A673 (cell line): ENCODE data around the gene SPATS2L. TPM values are rescaled to one million over a fixed set of nuclear protein-coding genes. Genes with fewer than 3 reads are reported as not detected.

Experiments
- BruUV-seq: library from RNA; stranded (reverse); fragments of 400-500 nt; replicated peaks from 2 replicates; lab custom pipeline; 2021; lab: Mats Ljungman, UMichigan
- CTCF ChIA-PET: fragments of 300-600 bp; sonication (Branson Sonifier 250); formaldehyde crosslinking; loops from one replicate; lab custom pipeline; 2022; ENCODE audit warnings: antibody characterized with exemption; lab: Charles Lee
- POLR2A ChIA-PET: fragments of 300-600 bp; sonication (Branson Sonifier 250); formaldehyde crosslinking; loops from one replicate; lab custom pipeline; 2022; ENCODE audit warnings: antibody characterized with exemption; ENCODE audit not compliant: low non-redundant PET; lab: Charles Lee
- DNase-seq: peaks from one replicate; pipeline ENCODE4 v3.0.0-alpha.2; 2015; ENCODE audit warnings: low spot score
- H3K27ac ChIP-seq: fragments of 200-600 bp; sonication (generic); 2 replicates; pipeline ENCODE4 v1.5.1; 2016; ENCODE audit warnings: mixed run types, low read depth, mild to moderate bottlenecking, mixed read lengths, antibody characterized with exemption, low read length; ENCODE audit not compliant: poor library complexity, severe bottlenecking
- H3K27me3 ChIP-seq: fragments of 200-600 bp; sonication (generic); replicated peaks from 2 replicates; pipeline ENCODE4 v1.6.1; 2017; ENCODE audit warnings: mixed run types, low read depth, mild to moderate bottlenecking, mixed read lengths, antibody characterized with exemption, low read length; ENCODE audit not compliant: insufficient read depth, poor library complexity
- H3K36me3 ChIP-seq: fragments of 200-600 bp; sonication (generic); 2 replicates; pipeline ENCODE4 v1.6.1; 2016; ENCODE audit warnings: mixed run types, mild to moderate bottlenecking, mixed read lengths, antibody characterized with exemption, low read length; ENCODE audit not compliant: insufficient read depth, poor library complexity, severe bottlenecking
- H3K4me1 ChIP-seq: fragments of 200-600 bp; sonication (generic); 2 replicates; pipeline ENCODE4 v1.6.1; 2017; ENCODE audit warnings: mixed run types, mild to moderate bottlenecking, mixed read lengths, antibody characterized with exemption, low read length; ENCODE audit not compliant: insufficient read depth, poor library complexity, severe bottlenecking
- H3K4me3 ChIP-seq: fragments of 200-600 bp; sonication (generic); 2 replicates; pipeline ENCODE4 v1.5.1; 2016; ENCODE audit warnings: low read depth, mixed run types, mild to moderate bottlenecking, mixed read lengths, low read length; ENCODE audit not compliant: poor library complexity, severe bottlenecking
- H3K9me3 ChIP-seq: fragments of 200-600 bp; sonication (generic); 2 replicates; pipeline ENCODE4 v1.6.1; 2016; ENCODE audit warnings: mixed run types, low read depth, mild to moderate bottlenecking, mixed read lengths, antibody characterized with exemption, low read length; ENCODE audit not compliant: poor library complexity, severe bottlenecking
- CTCF ChIP-seq: fragments of 300-800, 200-600 bp; sonication (generic); conservative IDR thresholded peaks from 2 replicates; pipeline ENCODE4 v1.5.1; 2017; ENCODE audit warnings: low read depth, mild to moderate bottlenecking, antibody characterized with exemption, low read length, moderate library complexity, mixed read lengths
- EZH2 ChIP-seq: fragments of 200-600 bp; sonication (generic); IDR thresholded peaks from 2 replicates; pipeline ENCODE4 v1.6.1; 2017; ENCODE audit warnings: borderline replicate concordance, low read depth, mild to moderate bottlenecking, mixed read lengths, antibody characterized with exemption, low read length; ENCODE audit not compliant: poor library complexity, severe bottlenecking
- intact Hi-C: fragments of 100-400 bp; cut with micrococcal nuclease; formaldehyde crosslinking; loops from one replicate; pipeline ENCODE4 v1.10.0; 2022; ENCODE audit not compliant: unreplicated experiment
- total RNA-seq: library from RNA; stranded (reverse); gene quantifications from 2 replicates; pipeline ENCODE4 v1.2.3, GENCODE V29; 2021

SPATS2L gene
- total RNA-seq, 1 experiment from 2014 or later: 10.0 TPM

- H3K4me1 ChIP-seq: no peaks in the 10 kb centered on the region
- no peak overlapping the region for H3K27ac ChIP-seq
- no peaks in the 10 kb centered on the region for H3K27me3 ChIP-seq
- no peak overlapping the region for H3K4me3 ChIP-seq
- no TSS peak for BruUV-seq
- no peaks in the 10 kb centered on the region for H3K9me3 ChIP-seq
- no peaks in the 10 kb centered on the region for H3K36me3 ChIP-seq
- ChIA-PET CTCF (no interaction called here), POLR2A (no interaction called here)
- no peak for DNase-seq
- intact Hi-C loops: no loop called here
- TF ChIP-seq EZH2: no peak
- TF ChIP-seq CTCF: no peak
Observed at GRCh38 chr2:200472853-200473464, 166.5 kb downstream of the SPATS2L start.

DNA sequence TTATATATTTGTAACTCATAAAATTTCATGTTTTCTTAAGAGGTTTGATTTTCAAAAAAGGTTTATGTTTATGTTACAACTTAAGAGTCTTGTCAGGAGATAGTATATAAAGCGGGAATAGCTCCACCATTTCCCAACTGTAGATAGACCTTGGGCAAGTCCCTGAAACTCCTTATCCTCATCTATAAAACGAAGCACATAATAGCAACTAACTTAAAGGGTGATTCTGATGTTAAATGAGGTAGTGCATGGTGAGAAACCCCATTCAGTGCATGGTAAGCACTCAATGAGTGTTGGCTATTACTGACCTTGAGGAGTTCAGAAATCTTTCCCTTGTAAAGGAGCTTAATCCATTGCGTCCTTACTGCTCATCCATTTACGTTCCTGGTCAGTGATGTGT lies 169.3 kb downstream of the SPATS2L start:
- TF ChIP-seq CTCF (no peak), EZH2 (no peak)
- POLR2A ChIA-PET: no interaction called here
- H3K9me3 ChIP-seq: no peaks in the 10 kb centered on the region
- H3K27ac ChIP-seq: no peak overlapping the region
- CTCF ChIA-PET: no interaction called here
- BruUV-seq: no TSS peak
- no peak overlapping the region for H3K4me3 ChIP-seq
- H3K27me3 ChIP-seq: no peaks in the 10 kb centered on the region
- intact Hi-C loops: no loop called here
- H3K36me3 ChIP-seq: no peaks in the 10 kb centered on the region
- H3K4me1 ChIP-seq: no peaks in the 10 kb centered on the region
- DNase-seq: no peak

DNA sequence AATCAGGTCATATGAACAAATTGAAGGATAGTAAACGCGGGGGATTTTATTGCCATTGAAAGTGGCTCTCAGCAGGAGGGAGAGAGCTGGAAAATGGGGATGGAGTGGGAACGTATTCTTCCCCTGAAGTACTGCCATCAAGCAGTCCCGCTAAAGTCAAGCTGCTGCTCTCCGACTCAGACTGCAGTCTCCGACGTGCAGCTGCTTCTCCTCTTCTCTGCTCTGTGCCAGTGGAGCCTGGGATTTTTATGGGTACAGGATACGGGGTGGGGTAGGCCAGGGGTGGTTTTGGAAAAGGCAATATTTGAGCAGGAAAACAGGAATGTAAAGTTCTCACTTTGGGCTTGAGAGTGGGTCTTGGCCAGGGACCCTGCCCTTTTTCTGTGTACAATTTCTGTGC lies 170.3 kb downstream of the SPATS2L start:
- DNase-seq: no peak
- Histone ChIP-seq H3K9me3 (no peaks in the 10 kb centered on the region), H3K27me3 (no peaks in the 10 kb centered on the region), H3K4me3 (no peak overlapping the region), H3K27ac (no peak overlapping the region), H3K36me3 (no peaks in the 10 kb centered on the region), H3K4me1 (no peaks in the 10 kb centered on the region)
- intact Hi-C loops: no loop called here
- TF ChIP-seq CTCF: no peak
- no peak for TF ChIP-seq EZH2
- ChIA-PET CTCF (no interaction called here), POLR2A (no interaction called here)
- BruUV-seq: no TSS peak
